Putamen (tissue), 1 donor: Measurements from ENCODE around the gene ICE1.
"Not testable (repeated sequence)": the region's sequence is repeated elsewhere in the genome, so short reads cannot be mapped to it uniquely, and the experiment has no call there.

Experiments
- DNase-seq: peaks from one replicate; pipeline ENCODE4 v3.0.0-alpha.2; 2016; ENCODE audit warnings: low spot score

Gene ICE1

DNA sequence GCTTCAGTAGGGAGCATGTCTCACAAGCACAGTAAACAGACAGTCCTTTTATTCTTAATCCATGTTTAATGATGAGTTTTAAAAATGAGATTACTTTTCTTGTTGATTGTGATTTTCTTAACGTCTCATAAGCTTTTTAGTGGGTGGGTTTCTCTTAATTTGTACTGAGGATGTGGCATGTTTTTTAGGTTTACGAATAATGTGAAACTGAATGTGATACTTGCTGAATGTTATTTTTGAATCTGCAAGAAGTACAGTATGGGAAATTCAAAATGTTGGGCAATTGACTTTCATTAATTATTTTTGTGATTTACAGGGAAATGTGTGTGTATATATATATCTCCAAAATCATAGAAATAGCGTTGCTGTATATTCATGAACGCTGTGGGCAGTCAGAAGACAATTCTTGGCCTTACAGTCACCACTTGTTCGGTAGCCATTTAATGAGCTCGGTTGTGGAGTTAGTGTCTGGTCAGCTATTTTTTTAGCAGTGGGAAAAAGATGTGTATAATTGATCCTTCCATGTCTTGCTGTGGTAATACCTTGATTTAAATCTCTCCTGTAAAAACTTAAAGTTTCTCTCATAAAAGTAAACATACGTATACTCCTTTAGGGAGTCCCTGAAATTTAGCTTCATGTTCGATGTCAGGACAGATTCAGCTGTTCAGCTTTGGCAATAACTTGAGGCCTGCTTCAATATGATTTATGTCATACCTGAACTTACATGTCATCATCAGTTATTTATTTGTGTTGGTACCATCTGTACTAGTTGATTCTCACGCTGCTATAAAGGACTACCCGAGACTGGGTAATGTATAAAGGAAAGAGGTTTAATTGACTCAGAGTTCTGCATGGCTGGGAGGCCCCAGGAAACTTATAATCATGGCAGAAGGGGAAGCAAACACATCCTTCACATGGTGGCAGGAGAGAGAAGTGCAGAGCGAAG is 15.0 kb downstream of the ICE1 start:
- no peak for DNase-seq

GRCh38 chr5:5451863-5452262 is 29.4 kb downstream of the ICE1 start:
- DNase-seq, result no peak

- DNase-seq, result no peak
Observed at GRCh38 chr5:5453131-5453530, 30.7 kb downstream of the ICE1 start.

DNA sequence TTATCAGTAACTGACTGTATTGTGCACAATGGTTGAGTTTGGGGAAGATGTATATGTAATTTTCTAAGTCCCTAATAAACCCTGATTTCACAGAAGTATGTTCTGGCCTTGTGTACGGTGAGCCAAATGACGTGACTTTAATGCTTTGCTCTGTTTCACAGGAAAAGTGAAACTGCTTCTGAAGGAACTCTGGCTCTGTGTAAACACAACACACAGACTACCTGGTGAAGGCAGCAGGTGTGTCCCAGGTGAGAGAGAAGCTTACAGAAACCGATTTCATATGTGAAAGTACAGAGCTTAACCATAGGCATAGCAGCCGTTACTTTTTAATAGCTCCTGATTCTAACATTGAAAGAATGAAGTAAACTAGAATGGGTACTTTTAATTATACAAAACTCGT is 31.9 kb downstream of the ICE1 start:
- DNase-seq, result no peak

- DNase-seq, result no peak
Observed at GRCh38 chr5:5456858-5457257, 34.4 kb downstream of the ICE1 start.

- DNase-seq, result no peak
Observed at GRCh38 chr5:5460311-5460710, 37.8 kb downstream of the ICE1 start.

DNA sequence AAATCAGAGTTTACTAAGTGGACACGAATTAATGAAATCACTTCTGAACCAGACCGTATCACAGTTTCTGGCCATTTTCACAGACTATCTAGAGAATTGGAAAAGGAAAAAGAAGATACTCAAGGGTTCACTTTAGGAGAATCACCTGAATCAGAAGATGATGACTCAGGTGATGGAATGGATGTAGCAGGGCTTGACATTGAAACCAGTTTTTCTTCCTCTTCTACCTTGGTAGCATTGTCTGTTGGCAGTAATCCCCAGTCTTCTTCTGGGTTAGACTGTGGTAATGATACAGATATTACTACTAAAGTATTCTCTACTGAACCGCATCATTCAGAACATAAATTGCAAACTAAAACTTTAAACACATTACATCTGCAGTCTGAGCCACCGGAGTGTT is 38.5 kb downstream of the ICE1 start:
- DNase-seq, result no peak

DNA sequence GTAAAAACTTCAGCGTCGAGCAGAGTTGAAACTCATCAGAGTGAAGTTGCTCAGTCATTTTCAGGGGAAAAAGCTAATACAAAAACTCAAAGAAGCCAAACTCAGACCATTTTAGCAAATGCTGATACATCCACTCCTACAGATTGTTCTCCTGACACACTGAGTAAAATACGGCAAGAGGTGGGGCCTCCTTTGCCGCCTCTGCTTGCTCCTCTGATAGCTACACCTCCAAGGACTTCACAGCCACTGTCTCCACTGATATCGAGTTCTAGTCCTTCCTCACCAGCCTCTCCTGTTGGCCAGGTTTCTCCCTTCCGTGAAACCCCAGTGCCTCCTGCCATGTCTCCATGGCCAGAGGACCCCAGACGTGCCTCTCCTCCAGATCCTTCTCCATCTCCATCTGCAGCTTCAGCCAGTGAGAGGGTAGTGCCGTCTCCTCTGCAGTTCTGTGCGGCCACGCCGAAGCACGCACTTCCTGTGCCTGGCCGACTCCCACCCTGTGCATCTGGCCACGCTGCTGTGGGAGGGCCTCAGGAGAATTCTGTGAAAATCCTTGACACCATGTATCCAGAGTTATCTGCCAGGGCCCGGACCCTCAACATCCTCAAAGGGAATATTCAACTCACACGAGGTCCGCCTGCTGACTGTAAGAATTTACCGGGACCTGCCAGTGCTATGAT is 41.7 kb downstream of the ICE1 start:
- no peak for DNase-seq

DNA sequence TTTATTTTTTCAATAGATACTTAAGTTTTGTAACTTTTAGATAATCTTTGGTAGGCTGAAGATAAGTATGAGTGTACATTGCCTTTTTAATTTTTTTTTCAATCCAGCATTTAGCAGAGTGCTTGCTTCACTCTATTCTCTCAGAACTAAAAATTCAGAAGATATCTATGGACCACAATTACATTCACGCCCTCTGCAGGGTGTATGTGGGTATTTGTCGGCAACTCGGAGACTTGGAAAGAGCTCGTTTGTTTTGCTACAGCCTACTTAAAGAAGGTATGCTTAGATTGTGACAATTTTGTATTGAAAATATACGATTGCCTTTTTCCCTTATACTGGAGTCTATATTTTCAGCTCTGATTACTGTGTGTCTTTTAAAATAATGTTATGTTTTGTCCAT is 43.8 kb downstream of the ICE1 start:
- DNase-seq, result no peak

DNA sequence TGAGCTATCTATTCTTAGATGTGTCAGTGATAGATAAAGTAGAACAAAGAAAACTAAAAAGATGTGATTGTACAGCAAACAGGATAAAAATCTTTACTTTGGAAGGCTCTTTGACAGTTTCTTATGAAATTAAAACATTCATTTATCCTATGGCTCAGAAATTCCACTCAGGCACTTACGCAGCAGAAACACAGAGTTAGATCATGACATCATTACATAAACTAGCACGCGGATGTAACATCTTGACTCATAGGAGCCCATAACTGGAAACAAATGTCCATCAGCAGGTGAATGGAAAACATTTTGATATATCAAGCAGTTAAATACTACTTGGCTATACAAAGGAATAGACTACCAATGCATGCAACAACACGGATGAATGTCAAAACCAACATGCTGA is 45.3 kb downstream of the ICE1 start:
- DNase-seq, result no peak

DNA sequence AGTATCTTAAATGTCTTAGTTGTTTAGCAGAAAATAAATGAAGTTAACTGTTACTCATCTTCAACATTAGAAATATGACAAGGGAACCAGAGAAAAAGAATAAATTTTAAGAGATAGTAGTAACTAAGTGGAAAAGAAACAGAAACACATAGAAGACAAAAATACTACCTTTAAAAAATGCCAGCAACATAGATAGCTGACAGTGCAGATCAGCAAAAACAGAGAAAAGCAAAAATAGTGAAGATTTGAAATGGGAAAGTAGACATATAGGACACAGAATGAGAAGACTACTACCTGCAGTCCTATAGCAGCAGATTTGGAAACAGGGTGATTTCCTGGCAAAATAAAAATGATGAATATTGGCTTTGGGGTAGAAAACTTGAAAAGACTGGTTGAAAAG is 48.5 kb downstream of the ICE1 start:
- no peak for DNase-seq

GRCh38 chr5:5473226-5473625 is 50.7 kb downstream of the ICE1 start:
- DNase-seq, result no peak

- no peak for DNase-seq
Observed at GRCh38 chr5:5474961-5475360, 52.5 kb downstream of the ICE1 start.

GRCh38 chr5:5475975-5476374 is 53.5 kb downstream of the ICE1 start:
- DNase-seq, result no peak

DNA sequence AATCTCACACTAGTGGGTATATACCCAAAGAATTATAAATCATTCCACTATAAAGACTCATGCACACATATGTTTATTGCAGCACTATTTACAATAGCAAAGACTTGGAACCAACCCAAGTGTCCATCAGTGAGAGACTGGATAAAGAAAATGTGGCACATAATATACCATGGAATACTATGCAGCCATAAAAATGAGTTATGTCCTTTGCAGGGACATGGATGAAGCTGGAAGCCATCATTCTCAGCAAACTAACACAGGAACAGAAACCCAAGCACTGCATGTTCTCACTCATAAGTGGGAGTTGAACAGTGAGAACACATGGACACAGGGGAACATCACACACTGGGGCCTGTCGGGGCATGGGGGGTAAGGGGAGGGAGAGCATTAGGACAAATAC is 57.1 kb downstream of the ICE1 start:
- not testable (repeated sequence) for DNase-seq

DNA sequence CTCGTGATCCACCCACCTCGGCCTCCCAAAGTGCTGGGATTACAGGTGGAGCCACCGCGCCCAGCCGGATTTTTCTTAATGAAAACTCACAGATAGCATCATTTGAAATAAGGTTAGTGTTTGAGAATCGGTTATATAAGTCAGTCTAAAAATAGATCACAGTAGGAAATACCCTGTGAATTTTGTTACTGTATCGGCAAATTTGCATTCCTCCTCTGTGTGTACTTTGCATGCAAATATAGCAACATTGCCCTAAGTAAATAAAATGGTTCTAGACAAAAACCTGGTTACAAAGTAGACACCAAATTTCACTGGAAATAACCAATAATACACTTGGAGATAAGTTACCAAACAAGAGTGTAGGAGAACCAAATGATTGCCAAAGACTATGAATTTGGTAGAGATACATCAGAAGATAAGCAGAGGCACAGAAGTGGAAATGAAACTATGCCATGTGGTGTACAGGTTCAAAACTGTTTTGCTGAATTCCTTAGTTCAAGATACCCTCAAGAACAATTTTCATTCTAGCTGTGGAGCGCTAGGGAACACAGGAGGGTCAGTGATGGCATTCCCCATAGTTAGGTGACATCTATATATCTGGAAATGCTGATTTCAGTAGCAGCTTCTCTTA is 58.1 kb downstream of the ICE1 start:
- DNase-seq, result no peak

- no peak for DNase-seq
Observed at GRCh38 chr5:5481206-5481605, 58.7 kb downstream of the ICE1 start.

GRCh38 chr5:5481633-5482032 is 59.2 kb downstream of the ICE1 start:
- DNase-seq, result no peak

- DNase-seq, result no peak
Observed at GRCh38 chr5:5483350-5483749, 60.9 kb downstream of the ICE1 start.

DNA sequence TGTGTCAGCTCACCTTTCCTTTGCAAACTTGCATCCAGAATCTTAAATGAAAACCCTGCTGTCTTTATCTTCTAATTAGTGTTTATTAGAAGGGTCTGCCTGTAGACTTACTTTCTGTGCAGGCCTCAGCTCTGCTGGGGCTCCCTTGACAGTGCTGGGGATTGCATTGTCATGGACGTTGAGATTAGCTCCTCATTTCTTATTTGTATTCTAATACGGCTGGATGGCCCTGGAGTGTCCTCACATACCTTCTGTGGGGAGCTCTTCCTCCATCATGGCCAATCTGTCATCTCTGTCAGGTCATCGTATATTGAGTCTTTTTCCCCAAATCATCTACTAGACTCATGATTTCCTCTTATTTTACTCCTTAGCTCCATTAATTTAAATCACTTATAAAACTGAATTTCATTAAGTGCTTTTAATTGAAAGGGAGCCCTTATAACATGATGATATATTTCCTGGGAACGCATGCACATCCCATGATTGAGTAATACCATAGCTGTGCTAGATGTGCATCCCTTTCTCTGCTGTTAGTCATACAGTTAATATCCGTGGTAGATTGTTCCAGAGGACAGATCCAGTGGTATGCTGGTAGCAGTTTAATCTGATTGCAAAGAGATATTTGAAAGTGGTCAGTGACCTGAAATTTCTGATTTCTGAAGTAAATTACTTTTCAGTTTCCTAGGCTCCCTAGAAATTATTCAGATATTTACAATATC is 61.6 kb downstream of the ICE1 start:
- DNase-seq, result no peak

GRCh38 chr5:5486122-5486521 is 63.6 kb downstream of the ICE1 start:
- no peak for DNase-seq
